OCI-LY1 (cell line): ENCODE measurements around the gene AJAP1.

ENCODE experiments used
- H2AFZ ChIP-seq: fragments of 200-600 bp; sonication (generic), shearing (Covaris generic); 2 replicates; pipeline ENCODE4 v1.6.0; 2014; ENCODE audit warnings: antibody characterized with exemption, mild to moderate bottlenecking, low read length
- H3F3A ChIP-seq: fragments of 200-600 bp; sonication (generic), shearing (Covaris generic); 2 replicates; pipeline ENCODE4 v1.6.0; 2014; ENCODE audit warnings: mild to moderate bottlenecking, antibody characterized with exemption, low read length, moderate library complexity; ENCODE audit not compliant: insufficient read depth
- H3K27ac ChIP-seq: fragments of 200-600 bp; sonication (generic); 2 replicates; pipeline ENCODE4 v1.5.1; 2014; ENCODE audit warnings: low read length, mixed run types, mild to moderate bottlenecking, low read depth; ENCODE audit not compliant: poor library complexity, severe bottlenecking
- H3K27me3 ChIP-seq: fragments of 200-600 bp; sonication (generic); 2 replicates; pipeline ENCODE4 v1.6.0; 2014; ENCODE audit warnings: antibody characterized with exemption, mild to moderate bottlenecking, low read length, moderate library complexity; ENCODE audit not compliant: insufficient read depth
- H3K36me3 ChIP-seq: fragments of 200-600 bp; sonication (generic); 2 replicates; pipeline ENCODE4 v1.6.1; 2014; ENCODE audit warnings: mild to moderate bottlenecking, antibody characterized with exemption, low read length, moderate library complexity, mixed read lengths; ENCODE audit not compliant: insufficient read depth
- H3K4me1 ChIP-seq: fragments of 200-600 bp; sonication (generic); 2 replicates; pipeline ENCODE4 v1.5.1; 2014; ENCODE audit warnings: mild to moderate bottlenecking, low read length, moderate library complexity; ENCODE audit not compliant: insufficient read depth, severe bottlenecking
- H3K4me2 ChIP-seq: fragments of 200-600 bp; sonication (generic), shearing (Covaris generic); 2 replicates; pipeline ENCODE4 v1.6.1; 2014; ENCODE audit warnings: low read length
- H3K4me3 ChIP-seq: fragments of 200-600 bp; sonication (generic); 2 replicates; pipeline ENCODE4 v1.5.1; 2014; ENCODE audit warnings: low read length, low read depth, mild to moderate bottlenecking, mixed read lengths; ENCODE audit not compliant: poor library complexity, severe bottlenecking
- H3K79me2 ChIP-seq: fragments of 200-600 bp; shearing (Covaris generic); 2 replicates; pipeline ENCODE4 v1.6.1; 2016; ENCODE audit warnings: mixed run types, low read length, mixed read lengths; ENCODE audit not compliant: insufficient read depth
- H3K9ac ChIP-seq: fragments of 200-600 bp; sonication (generic), shearing (Covaris generic); 2 replicates; pipeline ENCODE4 v1.6.1; 2014; ENCODE audit warnings: mild to moderate bottlenecking, low read length, mixed read lengths
- H3K9me2 ChIP-seq: fragments of 200-600 bp; sonication (generic), shearing (Covaris generic); 2 replicates; pipeline ENCODE4 v1.6.1; 2014; ENCODE audit warnings: low read depth, mild to moderate bottlenecking, low read length, mixed read lengths
- H3K9me3 ChIP-seq: fragments of 200-600 bp; shearing (Covaris generic); 2 replicates; pipeline ENCODE4 v1.6.1; 2014; ENCODE audit warnings: low read length, mixed read lengths
- H4K20me1 ChIP-seq: fragments of 200-600 bp; sonication (generic), shearing (Covaris generic); 2 replicates; pipeline ENCODE4 v1.6.0; 2016; ENCODE audit warnings: mild to moderate bottlenecking, low read length; ENCODE audit not compliant: insufficient read depth
- EZH2 ChIP-seq: fragments of 200-600 bp; sonication (generic), shearing (Covaris generic); IDR thresholded peaks from 2 replicates; pipeline ENCODE4 v1.8.0; 2017; ENCODE audit warnings: borderline replicate concordance, mixed run types, mild to moderate bottlenecking, antibody characterized with exemption, low read length, moderate library complexity, mixed read lengths
- TF ChIP-seq, protein P1 (sequence below): fragments of 200-600 bp; sonication (generic), shearing (Covaris generic); IDR thresholded peaks from 2 replicates; pipeline ENCODE4 v1.5.1; 2017; ENCODE audit warnings: mild to moderate bottlenecking, antibody characterized with exemption, low read length, moderate library complexity, mixed read lengths

AJAP1 gene, protein sequence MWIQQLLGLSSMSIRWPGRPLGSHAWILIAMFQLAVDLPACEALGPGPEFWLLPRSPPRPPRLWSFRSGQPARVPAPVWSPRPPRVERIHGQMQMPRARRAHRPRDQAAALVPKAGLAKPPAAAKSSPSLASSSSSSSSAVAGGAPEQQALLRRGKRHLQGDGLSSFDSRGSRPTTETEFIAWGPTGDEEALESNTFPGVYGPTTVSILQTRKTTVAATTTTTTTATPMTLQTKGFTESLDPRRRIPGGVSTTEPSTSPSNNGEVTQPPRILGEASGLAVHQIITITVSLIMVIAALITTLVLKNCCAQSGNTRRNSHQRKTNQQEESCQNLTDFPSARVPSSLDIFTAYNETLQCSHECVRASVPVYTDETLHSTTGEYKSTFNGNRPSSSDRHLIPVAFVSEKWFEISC

DNA sequence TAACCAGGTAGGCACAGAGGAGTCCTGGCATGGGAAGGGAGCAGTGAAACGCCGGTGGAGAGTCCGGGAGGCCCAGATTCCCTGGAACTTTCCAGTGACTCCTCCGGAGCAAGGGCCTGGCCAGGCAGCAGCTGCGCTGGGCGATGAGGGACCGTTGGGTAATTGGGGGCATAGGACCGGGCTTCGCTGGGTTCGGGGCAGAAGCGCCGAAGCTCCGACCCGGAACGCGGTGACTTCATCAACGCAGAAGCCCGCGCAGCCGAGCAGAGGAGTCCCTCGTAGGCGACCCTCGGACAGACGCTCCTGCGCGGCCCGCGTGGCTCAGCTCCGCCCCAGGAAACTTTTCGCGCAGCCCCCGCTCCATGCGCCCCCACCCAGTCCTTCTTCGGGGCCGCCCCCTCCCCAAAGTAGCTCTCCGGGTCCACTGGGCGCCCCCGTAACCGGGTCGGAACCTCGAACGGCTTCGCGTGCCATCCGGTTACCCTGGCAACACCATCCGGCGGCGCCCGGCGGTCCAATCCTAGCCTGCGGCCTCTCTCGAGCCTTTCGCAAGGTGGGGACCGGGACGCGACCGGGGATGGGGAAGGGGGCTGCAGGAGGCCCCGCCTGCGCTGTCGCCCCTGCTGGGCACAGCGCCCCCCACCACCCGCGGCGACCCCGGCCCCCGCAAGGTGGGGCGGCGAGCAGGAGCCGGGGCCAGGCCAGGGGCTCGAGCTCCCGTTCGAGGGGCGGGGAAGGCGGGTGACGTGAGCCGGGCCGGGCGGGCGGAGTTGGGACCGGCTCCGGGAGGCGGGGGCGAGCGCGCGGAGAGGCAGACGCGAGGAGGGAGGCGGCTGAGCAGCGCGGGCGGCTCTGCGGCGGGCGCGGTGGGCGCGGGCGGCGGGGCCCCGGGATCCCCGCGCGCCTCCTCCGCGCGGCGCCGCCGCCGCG is at the start of gene AJAP1:
AJAP1 (plus strand) TSS at position 814 of the 930 bp plus-strand sequence. CDS start 817 bp downstream, outside the sequence.
- no peak within 1 kb of the TSS for H3K4me3 ChIP-seq
- TF ChIP-seq EZH2, result no peak
- TF ChIP-seq, protein P1, sequence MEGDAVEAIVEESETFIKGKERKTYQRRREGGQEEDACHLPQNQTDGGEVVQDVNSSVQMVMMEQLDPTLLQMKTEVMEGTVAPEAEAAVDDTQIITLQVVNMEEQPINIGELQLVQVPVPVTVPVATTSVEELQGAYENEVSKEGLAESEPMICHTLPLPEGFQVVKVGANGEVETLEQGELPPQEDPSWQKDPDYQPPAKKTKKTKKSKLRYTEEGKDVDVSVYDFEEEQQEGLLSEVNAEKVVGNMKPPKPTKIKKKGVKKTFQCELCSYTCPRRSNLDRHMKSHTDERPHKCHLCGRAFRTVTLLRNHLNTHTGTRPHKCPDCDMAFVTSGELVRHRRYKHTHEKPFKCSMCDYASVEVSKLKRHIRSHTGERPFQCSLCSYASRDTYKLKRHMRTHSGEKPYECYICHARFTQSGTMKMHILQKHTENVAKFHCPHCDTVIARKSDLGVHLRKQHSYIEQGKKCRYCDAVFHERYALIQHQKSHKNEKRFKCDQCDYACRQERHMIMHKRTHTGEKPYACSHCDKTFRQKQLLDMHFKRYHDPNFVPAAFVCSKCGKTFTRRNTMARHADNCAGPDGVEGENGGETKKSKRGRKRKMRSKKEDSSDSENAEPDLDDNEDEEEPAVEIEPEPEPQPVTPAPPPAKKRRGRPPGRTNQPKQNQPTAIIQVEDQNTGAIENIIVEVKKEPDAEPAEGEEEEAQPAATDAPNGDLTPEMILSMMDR, result no peak
- no peak within 1 kb of the TSS for H3K27ac ChIP-seq
- H3K9me2 ChIP-seq, result no peaks in the 10 kb centered on the region
- no peaks in the 10 kb centered on the region for H3F3A ChIP-seq
- H2AFZ ChIP-seq, result no peak within 1 kb of the TSS
- H3K27me3 ChIP-seq, result no peaks in the 10 kb centered on the region
- no peak within 1 kb of the TSS for H3K9ac ChIP-seq
- no peaks in the 10 kb centered on the region for H3K4me1 ChIP-seq
- H3K9me3 ChIP-seq, result no peaks in the 10 kb centered on the region
- H3K36me3 ChIP-seq, result no peaks in the 10 kb centered on the region
- H3K79me2 ChIP-seq, result no peaks in the 10 kb centered on the region
- H3K4me2 ChIP-seq, result no peak within 1 kb of the TSS
- H4K20me1 ChIP-seq, result no peaks in the 10 kb centered on the region

DNA sequence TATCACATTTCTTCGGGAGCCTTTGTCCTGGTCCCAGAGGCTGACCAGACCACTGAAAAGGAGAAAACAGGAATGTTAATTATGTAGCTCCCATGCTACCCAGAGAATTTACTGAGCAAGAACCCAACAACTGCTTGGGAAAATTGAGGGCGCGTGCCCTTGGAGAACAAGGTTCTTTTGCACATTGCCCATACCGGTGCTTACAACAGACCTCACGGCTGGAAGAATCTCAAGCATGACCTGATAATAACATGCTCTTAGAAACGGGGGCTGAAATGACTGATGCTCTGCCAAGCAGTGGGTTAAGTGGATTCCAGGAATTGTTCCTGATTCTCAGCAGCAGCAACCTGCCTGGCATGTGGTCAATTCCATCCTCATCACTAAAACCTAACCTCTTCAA is 49.3 kb upstream of the AJAP1 start:
- Histone ChIP-seq H3K4me3 (no peak overlapping the region), H3K27me3 (no peaks in the 10 kb centered on the region; the same call in none of the 2 replicates), H2AFZ (no peak overlapping the region), H3K9me2 (no peaks in the 10 kb centered on the region), H3K4me2 (no peak overlapping the region), H3F3A (no peaks in the 10 kb centered on the region), H4K20me1 (no peaks in the 10 kb centered on the region), H3K27ac (no peak overlapping the region), H3K4me1 (no peaks in the 10 kb centered on the region), H3K79me2 (no peaks in the 10 kb centered on the region), H3K36me3 (no peaks in the 10 kb centered on the region), H3K9ac (no peak overlapping the region), H3K9me3 (0 out of 2 replicates have a peak, but pooled peaks cover 4% of the 10 kb centered on the region)
- no peak for TF ChIP-seq EZH2

DNA sequence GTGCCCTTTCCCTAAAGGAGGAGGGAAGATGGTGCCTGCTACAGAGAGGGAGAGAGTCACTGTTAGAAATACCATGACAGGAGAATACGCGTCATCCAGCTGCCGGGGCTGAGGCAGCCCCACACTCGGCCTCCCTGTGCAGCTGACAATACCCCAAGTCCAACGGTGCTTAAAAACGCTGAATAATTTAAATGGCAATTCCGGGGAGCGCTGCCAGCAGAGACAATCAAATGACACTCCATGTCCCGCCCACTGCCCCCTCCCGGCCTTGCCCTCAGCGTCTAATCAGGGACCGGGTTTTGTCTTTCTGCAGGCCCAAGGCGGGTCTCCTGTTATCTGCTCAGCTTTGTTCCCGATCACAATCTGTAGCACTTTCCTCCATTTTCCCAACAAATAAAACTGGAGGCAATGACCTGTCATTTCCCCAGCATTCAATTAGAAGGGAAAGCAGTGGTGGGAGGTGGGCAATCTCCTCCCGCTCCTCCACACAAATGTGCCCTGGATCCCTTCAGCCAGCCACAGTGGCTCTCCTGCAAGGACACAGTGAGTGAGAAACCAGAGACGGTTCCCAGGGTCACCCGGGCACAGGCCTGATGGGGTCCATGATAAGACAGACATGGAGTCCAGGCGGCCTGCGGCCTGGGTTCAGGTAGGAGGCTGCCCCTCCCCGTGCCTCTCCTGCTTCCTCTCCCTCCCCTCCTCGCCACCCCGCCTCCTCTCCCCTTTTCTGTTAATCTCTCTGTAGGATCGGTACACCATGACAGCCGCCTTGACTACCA is 42.7 kb upstream of the AJAP1 start:
- TF ChIP-seq, protein P1, result no peak
- Histone ChIP-seq H3K4me3 (no peak overlapping the region), H3K4me1 (no peaks in the 10 kb centered on the region), H3K27me3 (peaks cover 8% of the 10 kb centered on the region), H3K27ac (no peak overlapping the region), H3F3A (no peaks in the 10 kb centered on the region), H3K79me2 (no peaks in the 10 kb centered on the region), H3K4me2 (no peak overlapping the region), H3K9me3 (0 out of 2 replicates have a peak, but pooled peaks cover 4% of the 10 kb centered on the region), H3K9me2 (no peaks in the 10 kb centered on the region), H3K36me3 (no peaks in the 10 kb centered on the region), H4K20me1 (no peaks in the 10 kb centered on the region), H2AFZ (no peak overlapping the region), H3K9ac (no peak overlapping the region)
